Measurements from ENCODE around the gene UNC13B. TPM values are rescaled to one million over a fixed set of nuclear protein-coding genes. Genes with fewer than 3 reads are reported as not detected.

UNC13B gene
- total RNA-seq, 1 donor from 2014 or later, result 39.9 TPM

GRCh38 chr9:35350827-35351549 lies 189.2 kb downstream of the UNC13B start:
- Mint-ChIP-seq H3K4me1 (ENCODE audit: unreplicated experiment) (peaks cover 8% of the 10 kb centered on the region), H3K36me3 (ENCODE audit: low read depth, unreplicated experiment) (peaks cover 6% of the 10 kb centered on the region), H3K27ac (ENCODE audit: unreplicated experiment) (no peak overlapping the region), H3K27me3 (ENCODE audit: unreplicated experiment) (no peaks in the 10 kb centered on the region), H3K9me3 (ENCODE audit: unreplicated experiment) (no peaks in the 10 kb centered on the region), H3K4me3 (ENCODE audit: unreplicated experiment) (no peak overlapping the region)
- DNase-seq (ENCODE audit: low spot score), result no peak
- TF ChIP-seq CTCF (IDR thresholded peaks at IDR 0.05; ENCODE audit: unreplicated experiment), result no peak

- TF ChIP-seq CTCF (IDR thresholded peaks at IDR 0.05; ENCODE audit: unreplicated experiment), result no peak
- DNase-seq (ENCODE audit: low spot score), result no peak
- Mint-ChIP-seq H3K4me1 (ENCODE audit: unreplicated experiment) (peaks cover 14% of the 10 kb centered on the region), H3K36me3 (ENCODE audit: low read depth, unreplicated experiment) (peaks cover 6% of the 10 kb centered on the region), H3K9me3 (ENCODE audit: unreplicated experiment) (no peaks in the 10 kb centered on the region), H3K4me3 (ENCODE audit: unreplicated experiment) (no peak overlapping the region), H3K27me3 (ENCODE audit: unreplicated experiment) (no peaks in the 10 kb centered on the region), H3K27ac (ENCODE audit: unreplicated experiment) (no peak overlapping the region)
These were observed 192.0 kb downstream of the UNC13B start for GRCh38 chr9:35353731-35354365.

- Mint-ChIP-seq H3K4me3 (ENCODE audit: unreplicated experiment) (no peak overlapping the region), H3K9me3 (ENCODE audit: unreplicated experiment) (no peaks in the 10 kb centered on the region), H3K27me3 (ENCODE audit: unreplicated experiment) (no peaks in the 10 kb centered on the region), H3K4me1 (ENCODE audit: unreplicated experiment) (peaks cover 25% of the 10 kb centered on the region), H3K36me3 (ENCODE audit: low read depth, unreplicated experiment) (peaks cover 6% of the 10 kb centered on the region), H3K27ac (ENCODE audit: unreplicated experiment) (no peak overlapping the region)
- TF ChIP-seq CTCF (IDR thresholded peaks at IDR 0.05; ENCODE audit: unreplicated experiment), result no peak
- no peak for DNase-seq (ENCODE audit: low spot score)
These were observed 194.1 kb downstream of the UNC13B start for GRCh38 chr9:35355939-35356338.

- Mint-ChIP-seq H3K4me1 (ENCODE audit: unreplicated experiment) (peaks cover 25% of the 10 kb centered on the region), H3K27ac (ENCODE audit: unreplicated experiment) (no peak overlapping the region), H3K9me3 (ENCODE audit: unreplicated experiment) (no peaks in the 10 kb centered on the region), H3K36me3 (ENCODE audit: low read depth, unreplicated experiment) (peaks cover 6% of the 10 kb centered on the region), H3K4me3 (ENCODE audit: unreplicated experiment) (no peak overlapping the region), H3K27me3 (ENCODE audit: unreplicated experiment) (no peaks in the 10 kb centered on the region)
- no peak for TF ChIP-seq CTCF (IDR thresholded peaks at IDR 0.05; ENCODE audit: unreplicated experiment)
- no peak for DNase-seq (ENCODE audit: low spot score)
These were observed 195.3 kb downstream of the UNC13B start for GRCh38 chr9:35357116-35357515.

- Mint-ChIP-seq H3K27me3 (ENCODE audit: unreplicated experiment) (no peaks in the 10 kb centered on the region), H3K4me3 (ENCODE audit: unreplicated experiment) (no peak overlapping the region), H3K4me1 (ENCODE audit: unreplicated experiment) (peaks cover 25% of the 10 kb centered on the region), H3K9me3 (ENCODE audit: unreplicated experiment) (no peaks in the 10 kb centered on the region), H3K27ac (ENCODE audit: unreplicated experiment) (no peak overlapping the region), H3K36me3 (ENCODE audit: low read depth, unreplicated experiment) (peaks cover 4% of the 10 kb centered on the region)
- no peak for DNase-seq (ENCODE audit: low spot score)
- no peak for TF ChIP-seq CTCF (IDR thresholded peaks at IDR 0.05; ENCODE audit: unreplicated experiment)
These were observed 196.0 kb downstream of the UNC13B start for GRCh38 chr9:35357826-35358225.

All from endothelial cell (in vitro differentiated cells).